Umbilical cord (tissue), 2 donors: ENCODE results near the gene COMMD9. TPM values are rescaled to one million over a fixed set of nuclear protein-coding genes. Genes with fewer than 3 reads are reported as not detected.

Experiments
- DNase-seq: peaks from one replicate; pipeline ENCODE4 v3.0.0-alpha.2; 2015; ENCODE audit warnings: low spot score
- total RNA-seq: library from RNA; depleted of rRNA; stranded (reverse); fragments of >200 nt; gene quantifications from one replicate; pipeline ENCODE4 v1.2.3, GENCODE V29; 2014; ENCODE audit warnings: low replicate concordance; ENCODE audit not compliant: insufficient read depth

The COMMD9 gene
- total RNA-seq, 1 donor from 2014 or later: 34.7 TPM

DNA sequence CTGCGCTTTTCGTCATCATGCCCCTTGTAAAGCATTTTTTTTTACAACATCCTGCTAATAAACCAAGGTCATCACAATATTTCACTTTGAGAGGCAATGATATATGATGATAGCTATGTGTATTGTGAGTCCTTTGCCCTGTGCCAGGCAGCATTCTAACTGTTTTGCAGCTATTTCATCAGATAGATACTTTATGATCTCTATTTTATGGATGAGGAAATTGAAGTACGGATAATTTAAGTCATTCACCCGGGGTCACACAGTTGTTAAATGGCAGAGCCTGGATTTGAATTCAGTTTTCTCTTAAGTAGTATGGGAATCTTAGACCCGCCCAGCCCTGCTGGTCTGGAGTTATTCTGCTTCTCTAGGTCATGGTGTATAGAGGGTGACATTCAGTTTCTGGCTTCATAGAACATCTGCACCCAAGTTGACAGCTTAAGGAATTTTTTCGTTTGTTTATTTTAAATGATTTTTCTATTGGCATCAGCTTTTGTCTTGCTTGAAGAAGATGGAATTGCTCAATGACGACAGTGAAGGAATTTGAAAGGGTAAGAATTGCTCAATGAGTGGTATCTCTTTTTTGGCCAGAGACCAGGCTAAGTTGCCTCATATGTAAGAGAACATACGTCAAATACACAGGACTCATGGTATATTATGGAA, 7.8 kb upstream of the COMMD9 start:
- DNase-seq: no peak

DNA sequence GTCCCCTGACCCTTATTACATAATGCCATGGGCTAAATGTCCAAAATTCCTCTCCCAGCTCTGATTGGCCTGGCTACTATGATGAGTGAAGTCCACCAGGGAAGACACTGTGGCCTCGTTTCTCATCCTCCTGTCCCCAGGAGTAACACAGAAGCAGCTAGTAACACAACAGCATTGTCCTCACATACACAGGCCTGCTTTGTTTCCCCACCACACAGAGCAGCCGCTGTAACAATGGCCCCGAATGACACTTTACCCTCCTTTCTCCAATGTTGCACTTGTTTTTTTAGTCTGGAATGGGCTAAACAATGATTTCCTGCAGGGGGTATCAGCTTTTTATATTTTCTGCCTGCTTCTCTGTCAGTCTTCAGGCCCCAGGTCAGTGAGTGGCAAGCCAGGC, 6.7 kb upstream of the COMMD9 start, which contains the start of gene PRR5L:
Gene PRR5L, plus strand, starts transcription at position 363 of the 400 bp plus-strand sequence. CDS start 104,834 bp downstream, outside the sequence.
- no peak for DNase-seq

DNA sequence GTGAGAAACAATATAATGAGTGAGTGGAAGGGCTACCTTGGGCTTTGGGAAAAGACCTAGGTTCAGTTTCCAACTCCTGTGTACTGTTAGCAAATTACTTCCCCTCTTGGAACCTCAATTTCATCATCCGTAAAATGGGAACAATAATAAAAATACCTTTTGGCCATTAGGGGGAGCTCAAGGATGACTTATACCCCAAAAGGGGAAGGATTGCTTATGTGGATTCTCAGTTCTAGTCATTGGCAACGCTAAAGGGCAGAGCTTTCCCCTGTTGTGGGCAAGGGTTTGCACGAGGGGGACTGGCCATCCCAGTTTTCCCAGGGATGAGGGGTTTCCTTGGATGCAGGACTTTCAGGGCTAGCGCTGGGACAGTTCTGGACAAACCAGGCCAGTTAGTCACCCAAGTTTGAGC, 3.1 kb upstream of the COMMD9 start:
- peak; percentile 25 for DNase-seq

DNA sequence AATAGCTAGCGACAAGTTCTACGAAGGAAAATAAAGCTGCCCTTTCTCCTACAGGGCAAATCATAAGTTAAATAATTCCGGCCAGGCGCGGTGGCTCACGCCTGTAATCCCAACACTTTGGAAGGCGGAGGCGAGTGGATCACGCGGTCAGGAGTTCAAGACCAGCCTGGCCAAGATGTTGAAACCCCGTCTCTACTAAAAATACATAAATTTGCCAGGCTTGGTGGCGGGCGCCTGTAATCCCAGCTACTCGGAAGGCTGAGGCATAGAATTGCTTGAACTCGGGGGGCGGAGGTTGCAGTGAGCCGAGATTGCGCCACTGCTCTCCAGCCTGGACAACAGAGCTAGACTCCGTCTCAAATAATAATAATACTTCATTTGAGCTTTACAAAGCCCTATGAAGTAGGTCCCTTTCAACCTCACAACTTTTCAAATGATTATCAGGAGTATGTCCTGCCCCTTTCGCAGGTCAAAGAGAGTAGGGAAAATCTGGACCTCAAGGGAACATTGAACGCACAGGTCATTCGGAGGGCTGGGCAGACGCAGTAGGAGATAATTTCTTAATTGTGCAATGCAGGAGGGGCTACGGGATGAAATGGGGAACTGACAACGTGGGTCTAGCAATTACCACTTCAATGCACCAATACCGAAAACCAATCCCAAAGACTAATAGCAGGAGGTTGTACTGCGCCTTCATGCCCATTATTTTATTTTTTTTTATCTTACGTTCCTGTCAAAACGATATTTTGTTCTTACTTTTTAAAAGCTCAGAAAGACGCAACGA, 590 bp downstream of the COMMD9 start:
- no peak for DNase-seq

DNA sequence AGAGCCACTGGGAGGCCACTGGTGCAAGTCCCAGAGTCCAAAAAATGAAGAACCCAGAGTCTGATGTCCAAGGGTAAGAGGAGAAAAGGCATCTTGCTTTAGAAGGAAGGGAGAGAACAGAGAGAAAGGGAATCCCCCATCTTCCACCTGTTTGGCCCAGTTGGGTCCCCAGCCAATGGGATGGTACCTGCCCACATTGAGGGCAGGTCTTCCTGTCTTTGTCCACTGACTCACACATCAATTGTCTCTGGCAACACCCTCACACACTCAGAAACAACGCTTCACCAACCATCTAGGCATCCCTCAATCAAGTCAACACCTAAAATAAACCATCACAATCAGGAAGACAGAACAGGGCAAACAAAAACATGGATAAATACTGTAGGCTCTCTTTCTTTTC, 6.3 kb downstream of the COMMD9 start:
- DNase-seq: no peak

DNA sequence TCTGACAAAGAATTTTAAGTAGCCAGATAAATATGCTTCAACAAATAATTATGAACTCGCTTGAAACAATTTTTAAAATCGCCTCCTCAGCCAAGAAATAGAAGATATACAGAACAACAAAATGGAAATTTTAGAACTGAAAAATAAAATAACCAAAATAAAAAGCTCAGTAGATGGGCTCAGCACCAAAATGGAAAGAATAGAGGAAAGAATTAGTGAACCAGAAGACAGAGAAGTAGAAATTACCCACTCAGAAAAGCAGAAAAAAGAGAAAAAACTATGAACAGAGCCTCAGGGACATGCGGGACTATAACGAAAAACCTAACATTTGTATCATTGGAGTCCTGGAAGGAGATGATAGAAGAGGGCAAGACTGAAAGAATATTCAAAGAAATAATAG, 7.4 kb downstream of the COMMD9 start:
- no peak for DNase-seq

DNA sequence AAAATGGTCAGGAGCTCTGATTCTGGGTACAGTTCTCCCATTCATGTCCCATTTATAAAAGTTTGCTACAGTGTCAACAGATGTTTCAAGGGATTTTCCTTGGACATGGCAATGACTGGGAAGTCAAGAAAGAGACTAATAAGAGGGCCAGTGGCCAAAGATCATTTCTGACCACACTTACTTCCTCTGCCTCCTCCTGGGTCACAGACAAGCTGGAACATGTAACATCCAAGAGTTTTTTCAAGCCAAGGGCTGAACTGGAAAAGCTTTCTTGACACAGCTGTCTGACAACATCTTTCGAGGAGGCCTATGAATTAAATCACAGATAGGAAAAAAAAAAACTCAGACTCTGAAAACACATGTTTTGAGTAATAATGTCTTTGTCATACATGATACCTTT, 8.7 kb downstream of the COMMD9 start:
- no peak for DNase-seq

DNA sequence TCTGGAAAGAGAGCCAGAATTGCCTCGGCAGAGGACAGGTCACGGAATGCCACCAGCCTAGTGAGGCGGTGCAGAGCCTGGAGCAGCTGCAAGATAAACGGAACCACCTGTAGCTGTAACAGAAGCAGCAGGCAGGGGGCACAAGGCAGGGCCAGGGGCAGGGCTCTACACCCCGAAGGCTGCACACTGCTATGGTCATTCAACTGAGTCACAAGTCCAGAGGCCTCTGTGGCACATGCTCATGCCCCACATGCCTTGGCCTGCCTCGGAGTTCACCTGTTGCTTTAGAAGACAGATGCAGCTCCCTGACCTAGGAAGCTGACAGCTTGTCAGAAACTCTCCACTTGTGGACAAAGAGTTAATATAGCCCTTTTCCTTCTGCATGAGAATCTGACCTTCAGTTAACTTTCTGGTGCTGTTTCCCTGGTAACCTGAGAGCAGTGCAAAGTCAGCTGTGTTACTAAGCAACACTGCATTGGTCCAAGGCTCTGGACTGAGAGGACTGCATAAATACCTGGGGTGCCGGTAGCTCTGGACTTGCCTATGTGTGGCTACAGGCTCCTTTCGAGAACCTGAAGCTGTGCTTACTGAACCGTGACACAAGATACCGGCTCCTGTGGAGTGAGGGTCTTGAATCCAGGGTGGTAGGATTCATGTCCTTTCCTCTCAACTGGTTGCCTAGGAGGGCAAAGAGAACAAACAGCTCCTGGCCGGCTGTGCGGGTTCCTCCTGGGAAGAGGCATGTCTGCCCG, 10.5 kb downstream of the COMMD9 start:
- no peak for DNase-seq

DNA sequence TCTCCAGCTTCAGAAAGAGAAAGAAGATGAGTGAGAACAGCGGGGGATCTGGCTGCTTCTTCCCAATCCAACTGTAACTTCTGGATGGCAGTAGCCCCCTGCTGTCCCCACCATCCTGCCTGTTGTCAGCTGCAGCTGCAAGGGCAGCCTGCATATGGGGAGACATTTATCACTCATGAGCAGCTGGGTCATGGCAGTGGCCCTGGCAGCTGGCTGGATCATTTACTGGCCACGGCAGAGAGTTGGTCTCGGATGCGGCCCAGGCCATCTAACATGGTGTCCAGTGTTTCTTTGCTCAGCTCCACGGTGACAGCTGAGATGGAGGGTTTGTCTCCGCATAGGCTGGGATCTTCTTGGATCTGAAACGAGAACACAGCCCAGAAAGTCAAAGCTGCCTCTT, 14.8 kb downstream of the COMMD9 start:
- no peak for DNase-seq

DNA sequence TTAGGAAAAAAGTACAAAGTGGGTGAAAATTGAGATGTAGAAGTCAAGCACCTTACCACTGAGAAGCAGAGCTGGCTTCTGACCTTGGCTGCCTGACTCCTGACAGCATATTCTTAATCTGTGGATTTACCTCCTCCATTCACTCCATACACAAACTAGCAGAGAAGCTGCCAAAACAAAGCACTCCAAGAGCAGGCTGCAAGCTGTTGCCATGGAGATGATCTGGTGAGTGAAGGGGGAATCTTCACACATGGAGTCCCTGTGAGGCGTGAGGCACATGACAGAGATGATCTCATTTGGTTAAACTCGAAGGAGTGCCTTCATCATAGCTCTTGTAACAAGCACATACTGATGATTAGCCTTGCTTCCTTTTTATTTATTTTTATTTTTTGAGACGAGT, 16.1 kb downstream of the COMMD9 start:
- no peak for DNase-seq

DNA sequence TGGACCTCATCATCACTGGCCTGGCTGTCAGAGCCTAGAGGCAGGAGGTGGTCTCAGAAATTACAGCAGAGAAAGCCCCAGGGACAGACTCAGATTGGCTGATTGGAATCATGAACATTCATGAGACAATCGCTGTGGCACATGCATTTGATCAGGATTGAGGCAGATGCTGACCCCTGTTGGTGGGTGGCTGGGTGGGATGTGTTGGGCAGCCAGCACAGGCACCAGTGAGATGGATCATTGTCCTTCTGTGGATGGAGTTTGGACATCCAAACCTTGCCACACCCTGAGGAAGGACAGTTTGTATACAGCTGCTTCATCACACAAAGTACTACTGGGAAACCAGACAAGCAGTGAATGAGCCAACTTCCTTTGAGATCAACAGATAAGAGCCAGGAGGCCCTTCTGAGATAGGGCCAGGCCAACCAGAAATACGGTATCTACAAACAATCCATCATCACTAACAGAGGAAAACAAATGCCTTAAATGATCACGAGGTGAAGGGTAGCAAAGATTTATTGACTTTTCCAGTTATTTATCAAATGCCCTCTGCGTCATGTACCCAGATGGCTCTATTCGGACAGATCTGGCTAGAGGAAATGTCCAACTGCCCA, 17.3 kb downstream of the COMMD9 start:
- no peak for DNase-seq

DNA sequence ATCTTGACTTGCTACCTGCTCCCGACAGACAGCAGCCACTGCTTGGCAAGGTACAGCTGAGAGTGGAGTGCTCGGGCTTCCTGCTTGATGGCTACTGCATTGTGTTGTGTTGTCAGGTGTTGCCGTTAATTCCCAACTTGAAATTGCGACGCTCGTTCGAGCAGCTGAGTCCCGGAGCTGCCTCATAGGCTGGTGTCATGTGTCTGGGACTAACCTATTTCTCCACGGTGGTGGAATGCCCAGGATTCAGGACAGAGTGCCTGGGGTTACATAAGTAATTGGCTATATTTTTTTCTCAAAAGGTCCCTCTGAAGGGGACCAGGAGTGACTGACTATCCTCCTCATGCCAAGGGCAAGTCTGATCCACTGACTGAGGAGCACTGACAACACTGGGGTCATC, 18.5 kb downstream of the COMMD9 start:
- DNase-seq: no peak

DNA sequence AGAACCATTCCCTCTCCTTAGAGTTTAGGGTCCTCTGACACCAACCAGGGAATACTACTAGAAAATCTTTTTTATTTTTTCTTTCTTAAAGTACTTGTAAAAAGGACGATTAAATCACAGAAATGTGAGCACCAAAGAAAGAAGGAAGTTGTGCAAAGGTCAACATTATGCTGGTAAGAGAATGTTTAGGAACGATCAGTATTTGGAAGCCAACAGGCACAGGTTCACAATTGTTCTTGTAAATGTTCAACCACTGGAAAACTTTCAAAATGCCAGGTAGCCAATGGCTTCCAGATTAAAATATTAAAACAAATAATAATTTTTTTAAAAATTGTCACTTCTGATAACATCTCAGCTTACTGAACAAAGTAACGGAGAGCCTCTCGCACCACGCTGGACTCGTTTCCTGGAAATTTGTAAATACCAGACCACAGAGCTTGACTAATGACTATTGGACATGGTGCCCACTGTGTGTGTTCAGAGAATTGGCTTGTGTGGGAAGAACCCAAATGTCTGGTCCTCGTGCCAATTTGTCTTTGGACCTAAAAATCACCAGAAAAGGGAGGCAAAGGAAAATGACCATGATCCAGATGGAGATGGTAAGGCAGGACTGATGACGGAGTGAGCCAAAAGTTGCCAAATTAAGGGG, 20.8 kb downstream of the COMMD9 start:
- DNase-seq: no peak

DNA sequence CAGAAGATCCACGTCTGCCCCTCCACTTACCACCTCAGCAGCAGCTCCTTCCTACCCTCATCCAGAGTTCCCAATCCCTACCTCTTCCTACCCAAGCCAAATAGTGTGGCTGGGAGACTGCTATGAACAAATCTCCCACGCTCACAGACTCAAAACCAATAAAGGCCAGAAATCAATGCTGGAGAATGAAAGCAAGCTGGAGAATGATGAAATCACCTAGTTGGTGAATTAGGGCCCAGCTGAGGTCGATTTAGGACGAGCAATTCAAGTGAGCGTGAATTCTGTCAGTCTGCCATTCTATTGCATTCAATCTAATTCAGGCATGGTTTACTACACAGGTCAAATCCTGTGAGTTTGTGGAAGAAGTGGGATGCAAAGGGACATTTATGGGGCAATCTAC, 22.5 kb downstream of the COMMD9 start:
- DNase-seq: no peak

DNA sequence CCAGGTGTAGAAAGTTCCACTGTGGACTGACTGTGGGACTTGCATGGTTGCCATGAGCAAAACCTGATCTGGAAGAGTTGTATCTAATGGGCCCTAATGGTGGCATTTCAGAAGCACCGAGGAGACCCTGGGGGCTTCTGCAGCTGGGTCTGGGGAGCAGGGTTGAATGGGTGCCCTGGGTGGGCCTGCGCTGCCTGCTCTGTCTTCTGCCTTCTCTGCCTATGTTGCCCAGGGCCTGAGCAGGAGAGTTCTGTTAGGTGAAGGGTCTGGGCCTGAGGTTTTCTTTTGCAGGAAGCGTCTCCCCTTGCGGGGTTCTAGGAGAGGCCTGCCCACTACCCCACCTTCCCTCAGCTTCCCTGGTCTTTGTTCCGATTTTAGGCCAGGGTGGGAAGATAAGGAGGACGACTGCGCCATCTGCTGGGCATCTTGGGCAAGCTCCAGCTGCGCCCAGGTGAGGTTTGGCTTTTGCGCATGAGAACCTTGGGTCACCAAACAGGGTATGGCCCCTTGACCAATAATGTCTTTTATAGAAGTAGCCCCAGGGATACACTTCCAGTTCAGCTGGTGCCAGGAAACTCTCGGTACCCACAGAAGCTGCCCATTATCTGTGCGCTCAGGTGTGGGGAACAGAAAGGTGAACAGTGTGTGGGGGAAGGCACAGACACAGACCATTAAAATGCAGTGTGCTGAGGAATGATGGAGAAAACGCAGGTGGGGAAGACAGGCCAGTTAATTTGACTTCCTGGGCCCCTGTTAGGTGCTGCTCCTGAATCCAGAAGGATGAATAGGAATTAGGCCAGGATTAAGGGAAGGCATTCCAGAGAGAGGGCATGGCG, 23.2 kb downstream of the COMMD9 start:
- DNase-seq: peak; percentile 50

DNA sequence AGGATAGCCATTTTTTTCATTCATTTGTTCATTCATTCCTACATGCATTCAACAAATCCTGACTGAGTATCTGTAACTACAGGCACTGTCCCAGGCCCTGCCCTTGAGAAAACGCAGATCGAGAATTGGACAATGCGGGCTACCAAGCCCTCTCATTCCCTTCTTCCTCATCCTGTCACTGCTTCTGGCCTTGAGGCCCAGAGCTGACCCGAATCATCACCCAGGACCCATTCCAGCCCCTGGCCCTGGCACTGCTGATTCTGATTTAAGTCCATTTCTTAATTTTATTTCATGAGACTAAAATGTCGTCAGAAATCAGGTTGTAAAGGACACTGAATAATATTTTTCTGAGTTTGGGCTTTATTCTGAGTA, 24.3 kb downstream of the COMMD9 start:
- DNase-seq: no peak

DNA sequence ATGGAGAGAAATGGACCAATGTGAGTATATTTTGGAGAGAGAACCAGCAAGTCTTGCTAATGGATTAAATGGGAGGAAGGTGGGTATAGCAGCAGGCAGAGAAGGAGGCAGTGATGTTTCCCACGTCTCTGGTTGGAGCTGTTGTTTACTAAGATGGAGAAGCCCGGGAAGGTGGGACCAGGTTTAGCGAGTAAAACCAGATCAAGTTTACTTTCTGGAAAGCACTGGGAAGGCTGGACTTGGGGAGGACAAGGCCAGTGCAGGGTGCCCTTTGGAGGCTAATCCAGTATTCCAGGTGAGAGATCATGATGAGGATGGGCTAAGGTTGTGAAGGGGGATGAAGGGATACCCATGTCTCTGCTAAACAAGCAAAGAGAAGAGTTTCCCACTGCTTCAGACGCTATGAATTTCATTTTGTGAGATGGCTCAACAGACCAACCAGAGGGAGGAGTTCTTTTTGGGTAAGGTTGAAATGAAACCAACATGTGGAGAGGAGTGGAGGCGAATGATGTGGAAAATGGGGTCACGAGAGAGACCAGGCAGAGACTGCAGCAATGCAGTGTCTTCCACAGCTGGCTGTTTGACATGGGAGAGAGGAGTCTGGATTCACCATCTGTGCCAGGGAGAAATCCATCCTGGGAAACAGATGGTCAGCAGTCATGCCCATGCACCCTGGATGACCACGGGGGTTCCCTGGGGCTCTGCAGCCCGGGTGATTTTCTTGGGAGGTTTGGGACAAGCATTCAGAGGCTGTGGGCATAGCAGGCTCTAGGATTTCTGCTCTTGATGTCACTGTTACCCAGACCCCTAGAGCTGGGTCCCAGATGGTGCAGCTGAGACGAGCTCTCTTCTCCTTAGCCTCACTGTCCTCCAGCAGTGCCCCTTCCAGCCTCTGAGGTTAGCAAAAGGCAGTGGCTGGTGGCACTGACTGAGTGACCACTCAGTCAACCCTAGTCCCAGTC, 24.9 kb downstream of the COMMD9 start:
- DNase-seq: no peak

DNA sequence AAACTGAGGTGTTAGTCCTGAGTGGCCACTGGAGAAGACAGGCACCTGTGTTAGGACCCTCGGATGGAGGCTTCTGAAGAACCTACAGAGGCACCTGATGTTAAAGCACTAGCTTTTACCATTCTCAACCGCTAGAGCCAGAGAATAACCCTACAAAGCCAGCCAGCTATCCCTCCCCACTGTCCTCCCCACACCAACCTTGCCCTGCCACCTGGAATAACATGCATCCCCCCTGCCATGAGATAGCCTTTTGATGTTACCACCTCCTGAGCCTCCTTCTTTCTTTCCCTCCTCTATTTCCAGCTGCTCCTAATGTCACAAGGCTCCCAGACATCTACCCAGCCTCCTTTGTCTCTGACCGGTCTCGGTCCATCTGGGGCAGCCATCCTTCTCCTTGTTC, 28.1 kb downstream of the COMMD9 start:
- no peak for DNase-seq

DNA sequence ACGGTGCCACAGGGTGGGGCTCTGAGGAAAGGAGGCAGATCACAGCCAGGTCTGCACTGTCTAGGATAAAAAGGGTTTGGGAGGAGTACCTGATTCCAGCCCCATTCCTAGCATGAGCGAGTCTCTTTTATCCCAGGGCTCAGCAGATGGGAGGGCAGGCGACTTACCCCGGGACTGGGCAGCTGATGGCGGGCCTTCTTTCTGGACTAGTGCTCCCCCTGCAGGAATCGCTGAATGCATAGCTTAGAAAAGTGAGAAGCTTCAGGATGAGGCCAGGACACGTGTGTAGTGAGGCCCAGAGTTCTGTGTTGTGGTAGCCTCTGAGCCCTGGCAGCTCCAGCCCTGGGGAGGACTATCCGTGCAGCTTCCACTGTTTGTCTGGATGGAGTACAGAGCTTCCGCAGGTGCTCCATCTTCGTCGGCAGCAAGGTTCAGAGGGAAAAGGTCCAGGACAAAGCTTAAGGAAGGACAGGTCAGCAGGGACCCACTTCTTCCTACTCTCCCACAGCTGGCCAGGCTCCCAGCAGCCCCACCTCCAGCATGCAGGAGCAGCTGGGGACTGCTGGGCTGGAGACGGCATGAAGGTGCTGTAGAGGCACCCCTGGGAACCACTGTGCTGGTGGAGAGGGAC, 30.4 kb downstream of the COMMD9 start:
- peak; percentile 74 for DNase-seq
